Peyer's patch (tissue), 4 donors: ENCODE data around the gene PDE6A. TPM values are rescaled to one million over a fixed set of nuclear protein-coding genes. Genes with fewer than 3 reads are reported as not detected.

Experiments used
- DNase-seq, 3 donors: peaks; one replicate each; pipeline ENCODE4 v3.0.0-alpha.2; 2017 to 2019
- H3K27ac ChIP-seq, 4 donors: fragments of 200-600 bp; sonication (generic); one replicate each; pipeline ENCODE4 v1.5.1; 2016 to 2019
- H3K27me3 ChIP-seq, 2 donors: fragments of 200-600 bp; sonication (generic); one replicate each; pipeline ENCODE4 v1.5.1; 2019
- H3K36me3 ChIP-seq, 3 donors: fragments of 200-600 bp; sonication (generic); one replicate each; pipeline ENCODE4 v1.5.1; 2016 to 2019
- H3K4me1 ChIP-seq, 4 donors: fragments of 200-600 bp; sonication (generic); one replicate each; pipeline ENCODE4 v1.5.1; 2016 to 2019
- H3K4me3 ChIP-seq, 4 donors: fragments of 200-600 bp; sonication (generic); 1 replicate in 3 of 4; 2 replicates in 1 of 4; pipeline ENCODE4 v1.5.1; 2016 to 2019; ENCODE audit warnings: mild to moderate bottlenecking in 1 of 4
- H3K9me3 ChIP-seq, 4 donors: fragments of 200-600 bp; sonication (generic); one replicate each; pipeline ENCODE4 v1.5.1; 2016 to 2019; ENCODE audit warnings: mild to moderate bottlenecking in 1 of 4
- POLR2A ChIP-seq, 2 donors: fragments of 450-650 bp; IDR thresholded peaks; one replicate each; pipeline ENCODE4 v1.5.1; 2017; ENCODE audit warnings: antibody characterized with exemption in 2 of 2, mild to moderate bottlenecking in 2 of 2, moderate library complexity in 2 of 2
- total RNA-seq, 4 donors: library from RNA; depleted of rRNA; stranded (reverse); fragments of >200 nt; gene quantifications; one replicate each; pipeline ENCODE4 v1.1.0, GENCODE V29; 2016
- TF ChIP-seq, protein P1 (sequence below), 6 experiments: fragments of 450-650 bp in 4 of 6; fragments of 200-600 bp in 2 of 6; sonication (generic) in 1 of 6; IDR thresholded peaks; one replicate each; pipeline ENCODE4 v1.5.1; 2017 to 2019; ENCODE audit warnings: antibody characterized with exemption in 6 of 6, mild to moderate bottlenecking in 3 of 6, moderate library complexity in 1 of 6

PDE6A gene
- total RNA-seq, 4 donors from 2014 or later = not detected

DNA sequence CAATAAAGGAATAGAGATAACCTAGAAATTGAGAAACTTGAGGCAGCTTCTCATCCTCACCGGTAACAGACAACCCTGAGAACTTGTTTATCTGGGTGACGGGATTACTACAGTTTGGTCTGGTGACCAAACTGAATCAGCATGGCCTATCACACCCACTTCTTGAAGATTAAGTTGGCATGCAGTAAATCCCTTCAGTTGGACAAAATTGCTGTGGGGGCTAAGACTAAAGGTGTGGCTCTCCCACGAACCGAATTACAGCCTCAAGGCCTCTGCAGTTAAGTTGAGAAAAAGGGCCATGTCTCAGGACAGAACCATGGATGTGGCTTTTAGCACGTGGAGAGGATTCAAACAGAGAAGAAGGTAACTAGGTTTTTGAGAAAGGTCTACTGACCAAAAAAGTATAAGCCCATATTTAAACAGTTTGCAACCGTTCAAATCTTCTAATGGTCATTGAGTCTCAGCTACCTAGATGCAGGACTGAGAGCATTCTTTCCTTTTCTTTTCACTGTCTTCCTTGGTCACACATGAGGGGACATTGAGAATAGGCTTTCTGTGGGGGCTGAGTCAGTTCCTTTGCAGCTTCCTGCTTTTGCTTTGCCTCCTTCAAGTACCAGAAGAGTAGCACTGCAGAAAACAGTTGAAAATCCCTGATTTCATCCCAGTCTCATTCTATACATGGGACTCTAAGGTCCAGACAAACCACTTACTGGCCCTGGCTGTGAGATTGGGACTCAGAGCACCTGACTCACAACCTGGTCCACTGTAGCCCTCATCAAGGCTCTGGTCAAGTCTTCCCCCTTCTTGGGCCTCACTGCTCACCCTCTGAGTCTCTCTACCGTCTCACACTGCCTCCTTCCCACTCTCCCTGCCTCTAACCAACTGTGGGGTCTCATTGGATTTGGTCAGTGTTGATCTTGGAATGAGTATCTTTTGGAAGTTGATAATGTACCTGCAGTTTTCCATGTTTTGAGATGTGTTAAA, 30.9 kb downstream of the PDE6A start:
- no peak overlapping the region for H3K4me3 ChIP-seq
- H3K9me3 ChIP-seq = no peaks in the 10 kb centered on the region
- no peaks in the 10 kb centered on the region for H3K4me1 ChIP-seq
- H3K36me3 ChIP-seq = no peaks in the 10 kb centered on the region
- H3K27ac ChIP-seq = no peak overlapping the region
- TF ChIP-seq, protein P1, sequence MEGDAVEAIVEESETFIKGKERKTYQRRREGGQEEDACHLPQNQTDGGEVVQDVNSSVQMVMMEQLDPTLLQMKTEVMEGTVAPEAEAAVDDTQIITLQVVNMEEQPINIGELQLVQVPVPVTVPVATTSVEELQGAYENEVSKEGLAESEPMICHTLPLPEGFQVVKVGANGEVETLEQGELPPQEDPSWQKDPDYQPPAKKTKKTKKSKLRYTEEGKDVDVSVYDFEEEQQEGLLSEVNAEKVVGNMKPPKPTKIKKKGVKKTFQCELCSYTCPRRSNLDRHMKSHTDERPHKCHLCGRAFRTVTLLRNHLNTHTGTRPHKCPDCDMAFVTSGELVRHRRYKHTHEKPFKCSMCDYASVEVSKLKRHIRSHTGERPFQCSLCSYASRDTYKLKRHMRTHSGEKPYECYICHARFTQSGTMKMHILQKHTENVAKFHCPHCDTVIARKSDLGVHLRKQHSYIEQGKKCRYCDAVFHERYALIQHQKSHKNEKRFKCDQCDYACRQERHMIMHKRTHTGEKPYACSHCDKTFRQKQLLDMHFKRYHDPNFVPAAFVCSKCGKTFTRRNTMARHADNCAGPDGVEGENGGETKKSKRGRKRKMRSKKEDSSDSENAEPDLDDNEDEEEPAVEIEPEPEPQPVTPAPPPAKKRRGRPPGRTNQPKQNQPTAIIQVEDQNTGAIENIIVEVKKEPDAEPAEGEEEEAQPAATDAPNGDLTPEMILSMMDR (IDR thresholded peaks at IDR 0.05) = no peak
- TF ChIP-seq POLR2A (IDR thresholded peaks at IDR 0.05) = no peak
- no peaks in the 10 kb centered on the region for H3K27me3 ChIP-seq
- no peak for DNase-seq

DNA sequence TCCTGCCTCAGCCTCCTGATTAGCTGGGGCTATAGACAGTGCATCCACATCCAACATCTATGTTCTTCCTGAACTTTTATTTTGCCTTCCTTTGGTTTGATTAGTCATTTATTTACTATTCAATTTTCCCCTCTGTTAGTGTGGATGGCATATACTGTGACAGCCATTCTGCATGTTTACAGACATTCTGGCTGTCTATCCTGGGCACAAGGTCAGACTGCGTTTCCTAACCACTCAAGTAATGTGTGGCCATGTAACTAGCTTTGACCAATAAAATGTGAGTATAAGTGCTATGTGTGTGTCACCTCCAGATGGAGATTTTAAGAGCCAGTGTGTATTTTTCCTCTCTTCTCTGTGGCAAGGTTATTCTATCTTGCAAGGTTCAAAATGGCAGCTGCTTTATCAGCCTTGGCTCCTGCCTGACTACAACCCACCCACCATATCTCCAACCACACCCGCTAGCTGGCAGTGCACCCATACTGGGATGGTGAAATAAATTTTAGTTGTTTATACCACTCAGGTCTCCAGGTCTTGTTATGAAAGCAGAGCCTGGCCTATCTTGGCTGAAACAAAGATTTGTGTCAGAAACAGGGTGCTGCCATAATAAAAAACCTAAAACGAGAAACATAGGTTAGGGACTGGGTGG, 32.2 kb downstream of the PDE6A start:
- TF ChIP-seq, protein P1 (IDR thresholded peaks at IDR 0.05) = no peak
- TF ChIP-seq POLR2A (IDR thresholded peaks at IDR 0.05) = no peak
- Histone ChIP-seq H3K9me3 (no peaks in the 10 kb centered on the region), H3K4me1 (no peaks in the 10 kb centered on the region), H3K27me3 (no peaks in the 10 kb centered on the region), H3K27ac (no peak overlapping the region), H3K4me3 (no peak overlapping the region), H3K36me3 (no peaks in the 10 kb centered on the region)
- no peak for DNase-seq

DNA sequence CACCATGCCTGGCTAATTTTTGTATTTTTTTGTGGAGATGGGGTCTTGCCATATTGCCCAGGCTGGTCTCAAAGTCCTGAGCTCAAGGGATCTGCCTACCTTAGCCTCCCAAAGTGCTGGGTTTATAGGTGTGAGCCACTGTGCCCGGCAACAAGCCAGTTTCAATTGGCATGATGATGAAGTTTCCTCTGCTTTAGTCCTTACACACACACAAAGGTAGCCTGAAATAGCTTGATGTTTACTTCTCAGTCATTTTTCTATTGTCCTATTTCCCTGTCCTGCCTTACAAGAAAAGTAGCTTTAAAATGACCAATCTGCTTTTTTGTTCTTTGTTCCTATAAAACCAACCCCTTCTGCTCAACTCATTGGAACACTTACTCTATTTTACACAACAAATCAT, 33.6 kb downstream of the PDE6A start:
- Histone ChIP-seq H3K36me3 (no peaks in the 10 kb centered on the region), H3K27me3 (no peaks in the 10 kb centered on the region), H3K9me3 (no peaks in the 10 kb centered on the region), H3K27ac (no peak overlapping the region), H3K4me3 (no peak overlapping the region), H3K4me1 (no peaks in the 10 kb centered on the region)
- no peak for DNase-seq
- TF ChIP-seq, protein P1 (IDR thresholded peaks at IDR 0.05) = no peak
- TF ChIP-seq POLR2A (IDR thresholded peaks at IDR 0.05) = no peak

DNA sequence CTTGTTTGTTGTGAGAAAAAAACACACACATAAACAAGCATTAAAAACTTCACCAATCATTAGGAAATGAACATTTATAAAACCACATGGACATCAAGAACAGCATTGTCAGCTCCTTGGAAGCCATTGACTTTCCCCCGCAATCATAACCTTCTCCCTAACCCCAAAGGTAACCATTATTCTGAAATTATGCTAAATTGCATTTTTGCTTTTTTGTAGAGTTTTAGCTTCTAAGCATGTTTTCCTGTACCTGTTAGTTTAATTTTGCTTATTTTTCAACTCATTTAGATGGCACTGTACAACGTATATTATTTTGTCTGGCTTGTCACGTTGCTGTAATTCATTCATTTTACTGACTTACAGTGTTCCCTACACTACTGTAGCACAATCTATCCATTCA, 36.8 kb downstream of the PDE6A start:
- Histone ChIP-seq H3K4me3 (no peak overlapping the region), H3K9me3 (no peaks in the 10 kb centered on the region), H3K27me3 (no peaks in the 10 kb centered on the region), H3K27ac (no peak overlapping the region), H3K36me3 (no peaks in the 10 kb centered on the region), H3K4me1 (no peaks in the 10 kb centered on the region)
- TF ChIP-seq, protein P1 (IDR thresholded peaks at IDR 0.05) = no peak
- no peak for TF ChIP-seq POLR2A (IDR thresholded peaks at IDR 0.05)
- no peak for DNase-seq

DNA sequence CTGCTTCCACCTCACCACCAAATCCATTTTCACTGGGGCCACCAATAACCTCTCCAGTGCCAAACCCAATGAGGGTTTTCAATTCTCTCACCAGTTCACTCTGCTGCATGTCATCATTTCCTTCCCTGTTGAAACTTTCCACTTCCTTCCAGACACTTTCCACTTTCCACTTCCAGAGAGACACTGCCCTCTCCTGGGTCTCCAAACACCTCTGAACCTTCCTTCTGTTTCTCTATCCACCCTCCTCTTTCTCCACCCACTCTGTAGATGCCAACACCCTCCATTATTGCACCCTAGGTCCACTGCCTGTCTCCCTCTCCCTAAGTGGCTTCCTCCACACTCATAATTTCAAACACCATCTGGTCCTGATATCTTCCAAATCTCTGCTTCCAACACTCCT, 39.6 kb downstream of the PDE6A start:
- no peak for DNase-seq

More for the DNA sequence above, 39.6 kb downstream of the PDE6A start:
- no peak for TF ChIP-seq POLR2A (IDR thresholded peaks at IDR 0.05)
- TF ChIP-seq, protein P1 (IDR thresholded peaks at IDR 0.05) = peak in 3 of 6 experiments; percentile 41 to 43 (median 42)
- Histone ChIP-seq H3K36me3 (no peaks in the 10 kb centered on the region), H3K4me3 (no peak overlapping the region), H3K27me3 (no peaks in the 10 kb centered on the region), H3K9me3 (no peaks in the 10 kb centered on the region), H3K27ac (no peak overlapping the region), H3K4me1 (no peaks in the 10 kb centered on the region)
